Measurements from ENCODE around the gene TMCO1. TPM values are rescaled to one million over a fixed set of nuclear protein-coding genes. Genes with fewer than 3 reads are reported as not detected.
"Not testable (repeated sequence)": the region's sequence is repeated elsewhere in the genome, so short reads cannot be mapped to it uniquely, and the experiment has no call there.

TMCO1 gene, protein sequence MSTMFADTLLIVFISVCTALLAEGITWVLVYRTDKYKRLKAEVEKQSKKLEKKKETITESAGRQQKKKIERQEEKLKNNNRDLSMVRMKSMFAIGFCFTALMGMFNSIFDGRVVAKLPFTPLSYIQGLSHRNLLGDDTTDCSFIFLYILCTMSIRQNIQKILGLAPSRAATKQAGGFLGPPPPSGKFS
- total RNA-seq (2014; rRNA removed; shearing (Covaris generic)), result 139 and 158 TPM in 2 replicates

DNA sequence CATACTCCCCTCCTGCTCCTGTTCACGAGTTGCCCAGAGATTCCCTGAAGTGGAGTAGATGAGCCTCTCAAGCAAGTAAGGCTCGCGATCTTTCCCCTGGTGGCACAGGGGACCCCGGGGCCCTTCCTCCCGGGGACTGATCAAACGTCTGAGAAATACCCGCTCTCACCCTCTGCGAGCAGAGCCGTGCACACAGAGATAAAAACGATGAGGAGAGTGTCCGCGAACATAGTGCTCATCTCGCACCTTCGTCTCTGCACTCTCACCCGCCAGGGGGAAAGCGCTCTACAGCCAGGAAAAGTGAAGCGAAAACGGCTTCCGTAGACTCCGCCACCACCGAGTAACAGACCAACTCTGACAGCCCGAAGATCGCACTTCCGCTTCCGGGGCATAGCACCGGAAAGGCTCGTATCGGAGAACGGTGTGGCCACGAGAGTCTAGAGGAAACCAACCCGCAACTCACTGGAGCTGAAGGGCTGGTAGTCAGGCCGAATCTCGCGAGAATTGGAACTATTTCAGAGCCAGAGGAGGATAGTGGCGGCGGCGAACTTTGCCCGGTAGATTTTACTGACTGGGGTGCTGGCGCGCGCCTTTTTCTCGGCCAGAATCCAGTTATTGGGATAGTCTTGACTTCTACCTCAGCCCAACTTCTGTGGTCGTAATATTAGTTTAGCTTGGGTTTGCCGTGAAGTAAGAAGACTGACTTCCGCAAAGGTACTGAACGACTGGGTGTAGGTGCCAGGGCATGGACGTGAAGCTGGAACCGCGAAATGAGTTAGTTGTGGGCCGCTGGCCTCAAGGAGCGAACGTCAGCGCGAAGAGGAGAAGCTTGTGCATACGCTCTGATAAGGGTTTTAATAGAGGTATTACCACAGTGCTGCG lies at the start of gene TMCO1:
TMCO1 (minus strand) TSS at position 356 of the 882 bp plus-strand sequence; CDS start at position 239, 117 bp downstream.
- peak; percentile 98 for DNase-seq (ENCODE audit: low spot score)

DNA sequence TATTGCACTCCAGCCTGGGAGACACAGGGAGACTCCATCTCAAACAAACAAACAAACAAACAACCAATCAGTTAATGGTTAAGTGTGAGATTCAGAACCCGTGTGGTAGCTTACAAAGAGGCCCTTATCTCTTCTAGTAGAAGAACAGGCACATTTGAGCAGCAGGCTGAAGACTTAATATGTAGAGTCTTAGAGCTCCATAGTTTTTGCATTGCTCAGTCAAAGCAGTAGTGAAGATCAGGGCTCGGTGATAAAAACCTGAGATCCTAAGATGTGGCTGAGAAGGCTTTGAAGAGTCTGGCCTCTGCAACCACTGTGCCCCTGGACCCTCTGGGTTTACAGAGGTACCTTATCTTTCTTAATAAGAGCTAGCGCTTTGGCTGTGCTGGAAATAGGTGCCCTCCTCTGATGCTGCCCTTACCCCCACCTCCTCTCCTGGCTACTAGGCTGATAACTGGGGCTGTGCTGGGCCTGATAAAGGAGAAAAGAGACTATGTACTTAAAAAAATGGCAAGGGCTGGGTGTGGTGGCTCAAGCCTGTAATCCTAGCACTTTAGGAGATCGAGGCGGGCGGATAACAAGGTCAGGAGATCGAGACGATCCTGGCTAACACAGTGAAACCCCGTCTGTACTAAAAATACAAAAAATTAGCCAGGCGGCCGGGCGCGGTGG lies 48.3 kb upstream of the TMCO1 start:
- no peak for DNase-seq (ENCODE audit: low spot score)

DNA sequence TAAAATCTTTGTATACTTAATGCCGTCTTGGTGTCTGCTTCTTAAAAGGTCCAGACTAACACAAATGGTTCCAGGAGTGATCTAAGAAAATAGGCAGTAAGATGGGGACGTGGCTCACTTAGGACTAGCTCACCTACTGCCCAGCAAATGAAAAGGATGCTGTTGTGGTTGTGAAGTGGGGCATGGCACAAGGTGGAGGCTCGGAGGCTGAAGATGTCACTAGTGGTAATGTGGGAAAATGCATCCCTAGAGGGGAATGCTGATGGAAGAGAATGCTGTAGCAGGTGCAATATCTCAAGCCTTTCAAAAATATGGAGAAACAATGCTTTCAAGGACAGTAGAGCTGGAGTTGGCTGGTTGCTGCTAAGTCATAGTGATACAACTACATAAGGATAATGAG lies 47.5 kb upstream of the TMCO1 start:
- DNase-seq (ENCODE audit: low spot score), result no peak

DNA sequence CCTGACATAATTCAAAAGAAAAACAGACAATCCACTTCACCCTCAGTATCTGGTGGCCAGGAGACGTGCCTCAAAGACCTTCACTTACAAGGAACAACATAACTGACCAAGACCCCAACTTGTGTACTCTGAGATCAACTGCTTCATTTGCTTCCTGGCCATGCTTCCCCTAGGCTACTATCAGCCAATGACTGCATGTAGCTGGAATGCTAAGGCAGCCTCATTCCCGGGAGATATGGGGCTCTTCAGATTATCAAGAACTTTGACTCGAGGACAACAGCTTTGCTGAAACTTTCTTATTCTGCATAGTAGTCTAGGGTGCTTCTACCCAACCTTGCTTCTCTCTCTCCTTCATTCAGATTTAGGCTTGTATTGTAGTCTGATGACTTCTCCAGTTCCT lies 47.1 kb upstream of the TMCO1 start:
- no peak for DNase-seq (ENCODE audit: low spot score)

DNA sequence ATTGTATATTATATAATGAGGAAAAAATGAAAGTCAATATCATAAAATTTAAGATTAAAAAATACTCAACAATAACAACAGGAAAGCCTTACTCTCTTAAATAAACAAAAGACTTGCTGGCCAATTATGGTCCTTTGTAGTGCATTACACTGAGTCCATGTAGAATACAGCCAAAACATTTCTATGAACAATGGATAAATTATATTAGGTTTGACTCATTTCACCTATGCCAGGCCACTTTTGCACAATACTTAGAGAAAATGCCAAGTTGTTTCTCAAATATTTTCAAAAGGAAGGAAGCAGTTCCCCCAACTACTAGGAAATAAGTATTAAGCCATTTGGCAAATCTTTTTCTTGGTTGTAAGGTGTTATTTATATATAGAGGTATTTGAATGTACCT lies 38.9 kb upstream of the TMCO1 start:
- DNase-seq (ENCODE audit: low spot score), result no peak

DNA sequence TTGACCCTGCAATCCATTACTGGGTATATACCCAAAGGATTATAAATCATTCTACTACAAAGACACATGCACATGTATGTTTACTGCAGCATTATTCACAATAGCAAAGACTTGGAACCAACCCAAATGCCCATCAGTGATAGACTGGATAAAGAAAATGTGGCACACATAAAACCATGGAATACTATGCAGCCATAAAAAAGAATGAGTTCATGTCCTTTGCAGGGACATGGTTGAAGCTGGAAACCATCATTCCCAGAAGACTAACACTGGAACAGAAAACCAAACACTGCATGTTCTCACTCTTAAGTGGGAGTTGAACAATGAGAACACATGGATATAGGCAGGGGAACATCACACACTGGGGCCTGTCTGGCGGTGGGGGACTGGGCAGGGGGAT lies 35.8 kb upstream of the TMCO1 start:
- DNase-seq (ENCODE audit: low spot score), result not testable (repeated sequence)

DNA sequence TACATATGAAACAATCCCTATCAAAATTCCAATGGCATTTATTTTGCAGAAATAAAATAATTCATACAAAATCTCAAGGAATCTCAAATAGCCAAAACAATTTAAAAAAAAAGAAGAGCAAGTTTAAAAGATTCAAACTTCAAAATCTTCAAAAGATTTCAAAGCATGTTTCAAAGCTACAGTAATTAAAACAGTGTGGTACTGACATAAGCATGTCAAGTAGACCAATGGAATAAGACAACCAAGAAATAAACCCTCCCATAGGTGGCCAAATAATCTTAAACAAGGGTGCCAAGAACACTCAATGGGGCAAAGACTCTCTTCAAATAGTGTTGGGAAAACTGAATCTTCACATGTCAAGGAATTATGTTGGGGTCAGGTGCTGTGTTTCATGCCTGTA lies 30.7 kb upstream of the TMCO1 start:
- no peak for DNase-seq (ENCODE audit: low spot score)

DNA sequence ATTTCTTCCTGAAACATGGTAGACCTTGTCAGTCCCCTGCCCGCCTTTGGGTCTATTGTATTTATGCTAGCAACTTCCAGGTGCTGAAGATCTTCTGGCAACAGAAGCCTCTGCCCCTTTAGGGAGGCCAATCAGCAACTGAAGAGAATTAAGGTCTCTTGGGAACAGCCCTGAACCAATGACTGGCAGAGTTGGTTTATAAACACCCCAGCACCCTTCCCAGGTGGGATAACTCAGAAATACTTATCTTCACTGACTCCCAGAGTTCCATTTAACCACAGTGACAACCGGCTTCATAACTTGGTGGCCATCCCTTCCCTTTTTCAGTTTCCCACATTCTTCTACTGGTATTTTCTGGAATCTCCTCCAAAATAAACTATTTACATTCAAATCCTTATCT lies 27.2 kb upstream of the TMCO1 start:
- no peak for DNase-seq (ENCODE audit: low spot score)

DNA sequence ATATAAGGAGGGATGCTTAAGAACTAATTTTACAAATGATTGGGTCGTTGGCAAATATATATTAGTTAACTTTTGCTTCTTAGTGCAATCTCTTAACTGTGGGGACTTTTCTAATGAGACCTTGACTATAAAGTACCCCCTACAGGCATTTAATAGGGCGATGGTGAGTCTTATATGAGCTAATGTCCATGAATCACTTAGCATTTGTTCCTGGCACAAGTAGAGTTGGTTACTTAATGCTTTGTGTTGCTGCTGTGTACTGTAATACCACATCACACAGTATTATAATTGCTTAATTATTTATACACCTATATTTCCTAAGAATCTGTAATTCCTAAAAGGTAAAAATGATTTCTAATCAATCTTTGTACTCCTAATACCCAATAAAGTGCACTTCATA lies 25.3 kb upstream of the TMCO1 start:
- DNase-seq (ENCODE audit: low spot score), result no peak

DNA sequence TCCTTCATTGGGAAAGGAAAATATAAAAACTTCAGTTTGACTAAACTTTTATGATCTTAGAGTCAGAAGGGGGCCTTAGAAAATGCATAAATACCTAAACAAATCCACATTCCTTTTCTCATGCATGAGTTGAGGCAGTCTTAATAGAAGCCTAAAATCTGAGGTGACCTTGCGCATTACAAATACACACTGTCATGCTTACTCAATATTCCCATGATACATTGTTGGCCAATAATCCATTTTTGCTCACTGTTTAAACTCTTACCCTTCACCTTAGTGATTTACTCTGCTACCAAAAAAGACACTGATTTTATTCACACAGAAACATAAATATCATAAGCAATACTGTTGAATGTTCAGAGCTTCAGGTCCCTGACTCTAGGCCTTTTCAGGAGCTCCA lies 19.1 kb upstream of the TMCO1 start:
- DNase-seq (ENCODE audit: low spot score), result no peak

DNA sequence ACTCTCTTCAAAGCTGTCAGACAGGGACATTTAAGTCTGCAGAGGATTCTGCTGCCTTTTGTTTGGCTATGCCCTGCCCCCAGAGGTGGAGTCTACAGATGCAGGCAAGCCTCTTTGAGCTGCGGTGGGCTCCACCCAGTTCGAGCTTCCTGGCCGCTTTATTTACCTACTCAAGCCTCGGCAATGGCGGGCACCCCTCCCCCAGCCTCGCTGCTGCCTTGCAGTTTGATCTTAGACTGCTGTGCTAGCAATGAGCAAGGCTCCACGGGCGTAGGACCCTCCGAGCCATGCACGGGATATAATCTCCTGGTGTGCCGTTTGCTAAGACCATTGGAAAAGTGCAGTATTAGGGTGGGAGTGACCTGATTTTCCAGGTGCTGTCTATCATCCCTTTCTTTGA lies 14.9 kb upstream of the TMCO1 start:
- DNase-seq (ENCODE audit: low spot score), result not testable (repeated sequence)

DNA sequence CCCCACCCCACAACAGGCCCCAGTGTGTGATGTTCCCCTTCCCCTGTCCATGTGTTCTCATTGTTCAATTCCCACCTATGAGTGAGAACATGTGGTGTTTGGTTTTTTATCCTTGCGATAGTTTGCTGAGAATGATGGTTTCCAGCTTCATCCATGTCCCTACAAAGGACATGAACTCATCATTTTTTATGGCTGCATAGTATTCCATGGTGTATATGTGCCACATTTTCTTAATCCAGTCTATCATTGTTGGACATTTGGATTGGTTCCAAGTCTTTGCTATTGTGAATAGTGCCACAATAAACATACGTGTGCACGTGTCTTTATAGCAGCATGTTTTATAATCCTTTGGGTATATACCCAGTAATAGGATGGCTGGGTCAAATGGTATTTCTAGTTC lies 9.5 kb upstream of the TMCO1 start:
- not testable (repeated sequence) for DNase-seq (ENCODE audit: low spot score)

DNA sequence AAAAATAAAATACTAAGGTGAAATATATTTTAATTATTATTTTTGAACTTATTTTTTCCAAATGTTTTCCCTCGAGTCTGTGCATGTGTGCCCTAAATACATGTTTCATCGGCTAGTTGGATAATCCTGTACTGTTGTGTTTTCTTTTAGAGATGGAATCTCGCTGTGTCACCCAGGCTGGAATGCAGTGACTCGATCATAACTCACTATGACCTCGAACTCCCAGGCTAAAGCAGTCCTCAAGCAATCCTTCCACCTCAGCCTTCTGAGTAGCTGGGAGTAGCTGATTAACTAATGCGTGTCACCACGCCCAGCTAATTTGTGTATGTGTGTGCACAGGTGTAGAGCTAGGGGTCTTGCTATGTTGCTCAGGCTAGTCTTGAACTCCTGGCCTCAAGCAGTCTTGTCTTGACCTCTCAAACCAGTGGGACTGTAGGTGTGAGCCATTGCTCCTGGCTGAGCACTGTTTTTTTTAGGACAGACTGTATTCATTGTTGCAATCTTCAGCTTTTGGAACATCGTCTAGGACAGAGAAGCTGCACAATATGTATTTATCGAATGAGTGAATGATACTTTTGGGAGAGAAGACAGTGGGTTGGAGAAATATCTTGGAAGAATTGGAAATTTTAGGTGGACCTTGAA lies 4.8 kb upstream of the TMCO1 start:
- peak; percentile 6 for DNase-seq (ENCODE audit: low spot score)

DNA sequence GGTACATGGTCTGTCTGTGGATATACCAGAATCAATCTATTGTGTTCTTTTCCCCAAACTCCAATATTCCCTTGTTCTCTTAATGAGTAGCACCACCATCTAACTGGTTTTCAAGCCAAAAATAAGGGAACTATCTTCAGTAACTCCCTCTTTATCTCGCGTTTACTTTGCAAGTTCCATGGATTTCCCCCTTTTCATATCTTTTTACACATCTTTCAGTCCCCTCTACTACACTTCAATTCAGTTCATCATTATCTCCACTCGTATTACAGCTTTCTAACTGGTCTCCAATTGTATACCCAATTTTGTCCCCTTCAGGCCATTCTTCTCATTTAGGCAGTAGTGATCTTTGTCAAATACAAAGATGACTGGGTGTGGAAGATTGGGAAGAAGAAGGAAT lies 4.1 kb upstream of the TMCO1 start:
- DNase-seq (ENCODE audit: low spot score), result no peak

DNA sequence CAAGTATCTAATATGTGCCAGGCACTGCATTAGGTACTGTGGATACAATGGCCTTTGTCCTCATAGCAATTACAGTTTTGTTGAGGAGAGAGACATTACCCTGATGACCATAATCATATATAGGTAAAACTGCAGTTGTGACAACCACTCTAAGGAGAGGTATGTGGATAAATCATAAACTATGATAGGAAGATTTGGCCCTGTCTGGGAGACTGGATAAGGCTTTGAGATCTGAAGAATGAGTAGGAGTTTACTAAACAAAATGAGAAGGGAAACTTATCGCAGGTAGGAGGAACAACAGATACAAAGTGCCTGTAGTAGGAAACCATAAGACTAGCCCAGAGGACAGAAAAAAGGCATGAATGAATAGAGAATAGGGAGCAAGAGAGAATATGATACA lies 4.4 kb downstream of the TMCO1 start:
- no peak for DNase-seq (ENCODE audit: low spot score)

DNA sequence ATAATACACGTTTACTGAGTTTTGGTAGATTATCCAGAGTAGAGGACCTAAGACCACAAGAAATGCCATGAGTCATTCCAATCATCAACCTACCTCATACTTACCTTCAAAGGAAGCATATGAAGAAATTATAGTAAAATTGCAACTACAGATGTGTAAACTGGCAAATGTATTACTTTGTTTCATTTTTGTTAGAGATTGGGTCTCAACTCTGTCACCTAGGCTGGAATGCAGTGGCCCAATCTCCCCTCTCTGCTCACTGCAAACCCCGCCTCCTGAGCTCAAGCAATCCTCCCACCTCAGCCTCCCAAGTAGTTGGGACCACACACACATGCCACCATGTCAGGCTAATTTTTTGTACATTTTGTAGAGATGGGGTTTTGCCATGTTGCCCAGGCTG lies 5.2 kb downstream of the TMCO1 start:
- DNase-seq (ENCODE audit: low spot score), result no peak

DNA sequence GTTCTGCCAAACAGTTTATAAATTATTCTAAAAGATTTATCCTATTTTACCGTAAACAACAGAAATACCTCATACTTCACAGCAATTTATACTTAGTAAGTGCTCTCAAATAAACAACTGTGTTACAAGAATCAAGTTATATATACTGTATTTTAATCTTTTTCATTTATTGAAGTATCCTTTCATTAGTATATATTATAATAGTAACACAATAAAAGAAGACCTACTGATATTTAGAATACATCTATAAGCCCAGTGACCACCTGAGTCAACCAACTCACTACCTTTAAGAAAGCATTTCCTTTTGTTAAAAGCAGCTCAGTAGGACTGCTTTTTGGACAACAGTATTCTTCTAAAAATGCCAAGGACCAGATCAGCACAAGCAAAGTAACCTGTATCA lies 5.9 kb downstream of the TMCO1 start:
- DNase-seq (ENCODE audit: low spot score), result no peak

DNA sequence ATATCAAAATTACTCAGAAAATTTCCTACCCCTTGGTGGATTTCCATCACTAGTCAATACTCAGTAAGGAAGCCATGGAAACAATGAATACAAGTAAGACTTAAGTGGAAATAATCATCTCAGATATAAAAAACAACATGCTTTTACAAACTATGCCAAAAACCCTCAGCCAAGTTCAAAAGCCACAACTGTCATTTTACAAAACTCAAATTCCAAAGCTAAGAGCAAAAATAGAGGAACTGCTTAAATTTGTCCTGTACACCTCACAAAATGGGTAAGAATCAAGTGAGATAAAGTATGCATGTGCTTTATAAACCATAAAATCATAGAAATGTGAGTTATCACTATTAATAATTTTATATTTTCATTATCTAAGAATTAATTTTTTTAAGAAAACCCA lies 9.6 kb downstream of the TMCO1 start:
- no peak for DNase-seq (ENCODE audit: low spot score)

DNA sequence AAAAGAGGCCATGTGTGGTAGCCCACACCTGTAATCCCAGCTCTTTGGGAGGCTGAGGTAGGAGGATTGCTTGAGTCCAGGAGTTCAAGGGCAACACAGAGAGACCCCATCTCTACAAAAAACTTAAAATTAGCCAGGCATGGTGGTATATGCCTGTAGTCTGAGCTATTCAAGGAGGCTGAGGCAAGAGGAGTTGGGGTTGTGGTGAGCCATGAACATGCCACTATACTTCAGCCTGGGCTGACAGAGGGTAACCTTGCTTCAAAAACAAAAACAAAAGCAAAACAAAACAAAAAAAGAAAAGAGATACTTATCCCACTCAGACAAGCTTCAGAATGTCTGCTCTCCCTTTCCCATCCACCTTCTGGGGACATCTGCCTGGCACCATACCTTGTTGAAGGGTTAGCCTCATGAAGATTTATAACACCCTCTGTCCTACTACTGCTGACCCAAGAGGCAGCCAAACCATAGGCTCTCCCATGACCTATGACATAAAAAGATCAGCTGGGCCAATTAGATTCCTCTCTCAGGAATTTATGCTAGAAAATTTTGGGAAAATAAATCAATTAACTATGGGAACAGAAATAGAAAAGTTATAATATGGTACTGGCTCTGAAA lies 13.2 kb downstream of the TMCO1 start:
- no peak for DNase-seq (ENCODE audit: low spot score)

DNA sequence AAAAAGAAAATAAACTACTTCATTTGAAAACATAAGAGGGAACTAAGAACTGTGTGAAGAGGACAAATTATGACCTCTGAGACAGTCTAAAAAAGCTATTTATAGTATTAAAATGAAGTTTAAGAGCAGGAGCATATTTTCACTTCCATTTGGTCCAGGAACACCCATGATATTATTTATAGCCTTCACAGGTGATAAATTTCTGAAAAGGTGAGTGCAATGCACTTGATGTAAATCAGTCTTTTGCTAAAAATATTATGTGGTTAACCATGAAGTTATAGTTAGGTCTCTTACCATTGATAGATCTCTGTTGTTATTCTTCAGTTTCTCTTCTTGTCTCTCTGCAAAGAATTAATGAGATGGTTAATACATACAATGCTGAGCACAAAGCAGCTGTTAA lies 14.7 kb downstream of the TMCO1 start:
- no peak for DNase-seq (ENCODE audit: low spot score)

DNA sequence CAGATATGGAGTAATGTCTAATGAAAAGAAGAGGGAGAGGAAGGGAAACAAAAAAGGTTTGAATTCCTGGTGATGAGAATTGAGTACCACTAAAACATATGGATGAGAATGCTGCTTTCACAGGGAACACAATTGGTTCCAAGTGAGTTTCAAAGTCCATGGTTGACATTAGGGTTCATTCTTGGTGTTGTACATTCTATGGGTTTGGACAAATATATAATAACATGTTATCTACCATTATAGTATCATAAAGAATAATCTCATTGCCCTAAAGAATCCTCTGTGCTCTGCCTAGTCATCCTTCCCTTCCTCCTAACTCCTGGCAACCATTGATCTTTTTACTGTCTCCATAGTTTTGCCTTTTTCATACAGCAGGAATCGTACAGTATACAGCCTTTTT lies 20.1 kb downstream of the TMCO1 start:
- no peak for DNase-seq (ENCODE audit: low spot score)
